K562 (cell line): ENCODE measurements around the gene TNFAIP3. TPM values are rescaled to one million over a fixed set of nuclear protein-coding genes. Genes with fewer than 3 reads are reported as not detected.

Experiments
- SAFB ChIP-seq: fragments of 200-400 bp; formaldehyde crosslinking; IDR thresholded peaks from 2 replicates; pipeline ENCODE4 v1.6.1; 2017; ENCODE audit warnings: low read depth, low read length, borderline replicate concordance
- SP1 ChIP-seq: sonication (generic); formaldehyde crosslinking; IDR thresholded peaks from 2 replicates; pipeline ENCODE4 v1.8.1; 2022; ENCODE audit warnings: mild to moderate bottlenecking, missing genetic modification reagents
- THRA ChIP-seq: fragments of 450-650 bp; IDR thresholded peaks from 2 replicates; pipeline ENCODE4 v1.6.1; 2017; ENCODE audit warnings: mild to moderate bottlenecking, moderate library complexity
- UBTF ChIP-seq, 2 experiments: IDR thresholded peaks; 2 replicates each; pipeline ENCODE4 v1.6.1; 2012; ENCODE audit warnings: improper control_type of control experiment in 2 of 2, low read depth in 2 of 2, low read length in 2 of 2, borderline replicate concordance in 1 of 2
- ZNF24 ChIP-seq: fragments of 450-650 bp; IDR thresholded peaks from 2 replicates; pipeline ENCODE4 v1.6.1; 2016
- ZNF263 ChIP-seq: sonication (generic); formaldehyde crosslinking; IDR thresholded peaks from 2 replicates; pipeline ENCODE4 v1.8.0; 2022; ENCODE audit warnings: mild to moderate bottlenecking, missing genetic modification reagents, borderline replicate concordance
- ZNF407 ChIP-seq: fragments of 450-650 bp; IDR thresholded peaks from 2 replicates; pipeline ENCODE4 v1.6.1; 2016; ENCODE audit warnings: low read depth
- ZNF584 ChIP-seq: fragments of 200-800 bp; sonication (Bioruptor generic); IDR thresholded peaks from 2 replicates; pipeline ENCODE4 v1.6.1; 2016; ENCODE audit warnings: low read depth, mild to moderate bottlenecking, missing genetic modification characterization, missing compliant biosample characterization
- ZNF609 ChIP-seq: sonication (generic); formaldehyde crosslinking; IDR thresholded peaks from 2 replicates; pipeline ENCODE4 v1.8.1; 2023; ENCODE audit warnings: missing genetic modification reagents, mild to moderate bottlenecking, borderline replicate concordance
- polyA plus RNA-seq, 8 experiments: library from polyadenylated mRNA; depleted of rRNA in 4 of 8; stranded (reverse) in 5 of 8; unstranded in 3 of 8; fragments of >200 nt; fragmentation: Nextera tagmentation in 2 of 8; fragmentation: Illumina TruSeq in 1 of 8; extraction: Ambion mirVana in 2 of 8; extraction: Trizol in 1 of 8; gene quantifications; 2 replicates each; pipeline versions ENCODE4 v1.2.1 to v1.2.3, GENCODE V29; 2011 to 2014; ENCODE audit warnings: inconsistent platforms in 1 of 8, missing spikeins in 1 of 8
- total RNA-seq, 7 experiments: library from RNA; depleted of rRNA in 6 of 7; stranded (reverse); fragments of >200 nt in 6 of 7; fragmentation: Illumina TruSeq in 2 of 7; extraction: Trizol in 2 of 7; gene quantifications; 2 replicates each; pipeline versions ENCODE4 v1.2.1 to v1.2.3, GENCODE V29; 2011 to 2021; ENCODE audit warnings: low replicate concordance in 1 of 7

TNFAIP3 gene
- total and polyA plus RNA-seq, 9 of the 15 experiments (the other 6 are each of a cell fraction or from before 2014, with no cell fraction given), result 0.79 to 17.0 (median 6.4) TPM

GRCh38 chr6:137864812-137865508 lies 2.1 kb upstream of the TNFAIP3 start (continued):
- no peak for TF ChIP-seq ZNF407
- peak; percentile 25; the same call in 1 of the 2 replicates for TF ChIP-seq ZNF24
- no peak for TF ChIP-seq ZNF263 (CRISPR knock-in tag)
- no peak for TF ChIP-seq THRA
- no peak for TF ChIP-seq ZNF609 (CRISPR knock-in tag)
- TF ChIP-seq ZNF584 (CRISPR knock-in tag), result 0 out of 2 replicates have a peak, but pooled peaks have one; percentile 25
- TF ChIP-seq SAFB, result no peak
- 0 out of 4 replicates have a peak, but pooled peaks of 1 of the 2 experiments have one; percentile 40 for TF ChIP-seq UBTF (IDR thresholded peaks at IDR 0.05; ENCODE audit: borderline replicate concordance in 1 of 2, low read depth in 2 of 2, low read length in 2 of 2)
- no peak; the same call in 1 of the 2 replicates for TF ChIP-seq SP1 (CRISPR knock-in tag)
